HUES48 (cell line): ENCODE results near the gene SPARC.
A peak's percentile ranks its signal among the peaks of the same experiment; 100 is the strongest.

Experiments
- H3K27ac ChIP-seq: one replicate; pipeline ENCODE4 v1.7.0; 2013; ENCODE audit warnings: low read depth, low read length, inconsistent platforms
- H3K27me3 ChIP-seq: 2 replicates; pipeline ENCODE4 v1.6.1; 2013; ENCODE audit warnings: mild to moderate bottlenecking, low read length; ENCODE audit not compliant: control insufficient read depth, insufficient read depth
- H3K36me3 ChIP-seq: 2 replicates; pipeline ENCODE4 v1.6.1; 2013; ENCODE audit warnings: low read length; ENCODE audit not compliant: control insufficient read depth, insufficient read depth
- H3K4me1 ChIP-seq: 2 replicates; pipeline ENCODE4 v1.6.1; 2013; ENCODE audit warnings: mild to moderate bottlenecking, low read length; ENCODE audit not compliant: control insufficient read depth, insufficient read depth
- H3K4me3 ChIP-seq: 2 replicates; pipeline ENCODE4 v1.5.1; 2013; ENCODE audit warnings: mild to moderate bottlenecking, low read depth, low read length
- H3K9ac ChIP-seq: 2 replicates; pipeline ENCODE4 v1.6.1; 2013; ENCODE audit warnings: mild to moderate bottlenecking, low read depth, low read length, moderate library complexity
- H3K9me3 ChIP-seq: 2 replicates; pipeline ENCODE4 v1.6.1; 2013; ENCODE audit warnings: low read length; ENCODE audit not compliant: control insufficient read depth, insufficient read depth

The SPARC gene

GRCh38 chr5:151656311-151656710, 30.4 kb downstream of the SPARC start:
- H3K9me3 ChIP-seq: no peaks in the 10 kb centered on the region
- no peak overlapping the region for H3K27ac ChIP-seq
- H3K4me1 ChIP-seq: peaks cover 3% of the 10 kb centered on the region; the same call in 1 of the 2 replicates
- H3K36me3 ChIP-seq: no peaks in the 10 kb centered on the region
- H3K4me3 ChIP-seq: no peak overlapping the region
- H3K9ac ChIP-seq: no peak overlapping the region
- no peaks in the 10 kb centered on the region for H3K27me3 ChIP-seq

- no peaks in the 10 kb centered on the region for H3K4me1 ChIP-seq
- no peaks in the 10 kb centered on the region for H3K9me3 ChIP-seq
- H3K36me3 ChIP-seq: no peaks in the 10 kb centered on the region
- no peaks in the 10 kb centered on the region for H3K27me3 ChIP-seq
- H3K9ac ChIP-seq: no peak overlapping the region
- H3K4me3 ChIP-seq: no peak overlapping the region
- no peak overlapping the region for H3K27ac ChIP-seq
Measured at GRCh38 chr5:151651997-151652645, 34.6 kb downstream of the SPARC start.

- no peaks in the 10 kb centered on the region for H3K9me3 ChIP-seq
- no peaks in the 10 kb centered on the region for H3K27me3 ChIP-seq
- H3K4me1 ChIP-seq: no peaks in the 10 kb centered on the region
- no peak overlapping the region for H3K9ac ChIP-seq
- H3K27ac ChIP-seq: peak overlapping the region; percentile 37
- H3K4me3 ChIP-seq: no peak overlapping the region
- no peaks in the 10 kb centered on the region for H3K36me3 ChIP-seq
Measured at GRCh38 chr5:151648988-151649387, 37.7 kb downstream of the SPARC start.

- Histone ChIP-seq H3K4me3 (no peak overlapping the region), H3K27ac (no peak overlapping the region), H3K27me3 (no peaks in the 10 kb centered on the region), H3K36me3 (no peaks in the 10 kb centered on the region), H3K9ac (no peak overlapping the region), H3K4me1 (no peaks in the 10 kb centered on the region), H3K9me3 (no peaks in the 10 kb centered on the region)
Measured at GRCh38 chr5:151648089-151648488, 38.6 kb downstream of the SPARC start.

GRCh38 chr5:151647320-151647861, 39.3 kb downstream of the SPARC start:
- no peaks in the 10 kb centered on the region for H3K4me1 ChIP-seq
- H3K9ac ChIP-seq: no peak overlapping the region
- H3K4me3 ChIP-seq: no peak overlapping the region
- no peaks in the 10 kb centered on the region for H3K36me3 ChIP-seq
- no peaks in the 10 kb centered on the region for H3K9me3 ChIP-seq
- H3K27ac ChIP-seq: no peak overlapping the region
- H3K27me3 ChIP-seq: no peaks in the 10 kb centered on the region

- H3K27ac ChIP-seq: no peak overlapping the region
- no peaks in the 10 kb centered on the region for H3K9me3 ChIP-seq
- H3K36me3 ChIP-seq: no peaks in the 10 kb centered on the region
- no peak overlapping the region for H3K4me3 ChIP-seq
- H3K27me3 ChIP-seq: no peaks in the 10 kb centered on the region
- H3K9ac ChIP-seq: no peak overlapping the region
- no peaks in the 10 kb centered on the region for H3K4me1 ChIP-seq
Measured at GRCh38 chr5:151646334-151646733, 40.4 kb downstream of the SPARC start.

- peaks cover 5% of the 10 kb centered on the region; the same call in 1 of the 2 replicates for H3K27me3 ChIP-seq
- H3K9me3 ChIP-seq: no peaks in the 10 kb centered on the region
- H3K4me1 ChIP-seq: no peaks in the 10 kb centered on the region
- no peak overlapping the region for H3K27ac ChIP-seq
- no peak overlapping the region for H3K9ac ChIP-seq
- H3K4me3 ChIP-seq: no peak overlapping the region
- no peaks in the 10 kb centered on the region for H3K36me3 ChIP-seq
Measured at GRCh38 chr5:151643388-151643787, 43.3 kb downstream of the SPARC start.

GRCh38 chr5:151642472-151643140, 44.1 kb downstream of the SPARC start:
- no peaks in the 10 kb centered on the region for H3K9me3 ChIP-seq
- H3K27ac ChIP-seq: no peak overlapping the region
- no peak overlapping the region for H3K9ac ChIP-seq
- no peaks in the 10 kb centered on the region for H3K4me1 ChIP-seq
- no peak overlapping the region for H3K4me3 ChIP-seq
- H3K36me3 ChIP-seq: no peaks in the 10 kb centered on the region
- peaks cover 5% of the 10 kb centered on the region; the same call in 1 of the 2 replicates for H3K27me3 ChIP-seq

GRCh38 chr5:151638619-151639018, 48.1 kb downstream of the SPARC start:
- peaks cover 13% of the 10 kb centered on the region for H3K27me3 ChIP-seq
- no peaks in the 10 kb centered on the region for H3K4me1 ChIP-seq
- H3K36me3 ChIP-seq: no peaks in the 10 kb centered on the region
- H3K9ac ChIP-seq: no peak overlapping the region
- no peak overlapping the region for H3K4me3 ChIP-seq
- no peak overlapping the region for H3K27ac ChIP-seq
- H3K9me3 ChIP-seq: no peaks in the 10 kb centered on the region

GRCh38 chr5:151637676-151638075, 49.0 kb downstream of the SPARC start:
- Histone ChIP-seq H3K27me3 (peaks cover 13% of the 10 kb centered on the region), H3K9me3 (no peaks in the 10 kb centered on the region), H3K4me3 (no peak overlapping the region), H3K4me1 (no peaks in the 10 kb centered on the region), H3K27ac (no peak overlapping the region), H3K9ac (no peak overlapping the region), H3K36me3 (no peaks in the 10 kb centered on the region)

GRCh38 chr5:151633892-151634291, 52.8 kb downstream of the SPARC start:
- Histone ChIP-seq H3K4me1 (no peaks in the 10 kb centered on the region), H3K9me3 (no peaks in the 10 kb centered on the region), H3K27me3 (peaks cover 13% of the 10 kb centered on the region), H3K9ac (no peak overlapping the region), H3K27ac (no peak overlapping the region), H3K4me3 (no peak overlapping the region), H3K36me3 (no peaks in the 10 kb centered on the region)
